ENCODE measurements around the gene FOXJ3. TPM values are rescaled to one million over a fixed set of nuclear protein-coding genes. Genes with fewer than 3 reads are reported as not detected.

FOXJ3 gene
- total RNA-seq, 1 donor: 38.0 TPM

DNA sequence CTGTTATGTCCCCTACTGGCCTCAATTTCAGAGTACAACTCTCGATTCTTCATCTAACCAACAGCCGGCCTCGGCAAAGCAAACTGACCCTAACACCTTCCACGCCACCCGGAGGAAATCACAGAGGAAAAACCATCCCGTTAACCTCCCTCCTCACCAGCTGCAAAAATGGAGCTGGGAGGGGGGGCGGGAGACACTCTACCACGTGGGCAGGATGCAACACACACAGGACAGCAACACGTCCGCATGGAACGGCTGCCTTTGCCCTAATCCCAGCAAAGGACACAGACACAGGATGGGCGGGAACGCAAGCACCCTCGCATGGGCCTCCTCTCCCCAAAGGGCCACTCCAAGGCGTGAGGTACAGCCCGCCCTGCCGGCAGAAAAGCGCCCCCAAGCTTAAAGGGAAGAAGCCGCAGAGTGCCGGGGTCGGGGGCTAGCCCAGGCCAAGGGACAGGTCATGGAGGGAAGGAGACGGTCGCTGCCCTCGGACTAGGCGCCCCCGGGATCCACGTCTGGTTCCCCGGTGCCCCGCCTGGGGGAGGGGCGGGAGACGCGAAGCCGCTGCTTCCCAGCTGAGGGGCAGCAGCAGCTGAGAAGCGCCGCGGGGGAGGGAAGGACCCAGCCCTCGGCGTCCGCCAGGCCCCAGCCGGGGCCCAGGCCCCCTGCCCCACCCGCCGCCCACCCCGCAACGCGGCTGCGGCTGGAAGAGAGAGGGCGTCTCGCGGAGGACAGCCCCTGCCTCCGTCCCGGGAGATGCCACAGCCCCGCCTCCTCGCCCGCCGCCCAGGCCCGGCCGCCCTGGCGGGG is 590 bp downstream of the FOXJ3 start:
- peak; percentile 29 for DNase-seq (ENCODE audit: low read depth)
- H3K4me3 ChIP-seq (ENCODE audit: low read depth, low read length): peak overlapping the region; percentile 99
- TF ChIP-seq, protein P1, sequence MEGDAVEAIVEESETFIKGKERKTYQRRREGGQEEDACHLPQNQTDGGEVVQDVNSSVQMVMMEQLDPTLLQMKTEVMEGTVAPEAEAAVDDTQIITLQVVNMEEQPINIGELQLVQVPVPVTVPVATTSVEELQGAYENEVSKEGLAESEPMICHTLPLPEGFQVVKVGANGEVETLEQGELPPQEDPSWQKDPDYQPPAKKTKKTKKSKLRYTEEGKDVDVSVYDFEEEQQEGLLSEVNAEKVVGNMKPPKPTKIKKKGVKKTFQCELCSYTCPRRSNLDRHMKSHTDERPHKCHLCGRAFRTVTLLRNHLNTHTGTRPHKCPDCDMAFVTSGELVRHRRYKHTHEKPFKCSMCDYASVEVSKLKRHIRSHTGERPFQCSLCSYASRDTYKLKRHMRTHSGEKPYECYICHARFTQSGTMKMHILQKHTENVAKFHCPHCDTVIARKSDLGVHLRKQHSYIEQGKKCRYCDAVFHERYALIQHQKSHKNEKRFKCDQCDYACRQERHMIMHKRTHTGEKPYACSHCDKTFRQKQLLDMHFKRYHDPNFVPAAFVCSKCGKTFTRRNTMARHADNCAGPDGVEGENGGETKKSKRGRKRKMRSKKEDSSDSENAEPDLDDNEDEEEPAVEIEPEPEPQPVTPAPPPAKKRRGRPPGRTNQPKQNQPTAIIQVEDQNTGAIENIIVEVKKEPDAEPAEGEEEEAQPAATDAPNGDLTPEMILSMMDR (IDR thresholded peaks at IDR 0.05; ENCODE audit: insufficient read depth, low read length): no peak

DNA sequence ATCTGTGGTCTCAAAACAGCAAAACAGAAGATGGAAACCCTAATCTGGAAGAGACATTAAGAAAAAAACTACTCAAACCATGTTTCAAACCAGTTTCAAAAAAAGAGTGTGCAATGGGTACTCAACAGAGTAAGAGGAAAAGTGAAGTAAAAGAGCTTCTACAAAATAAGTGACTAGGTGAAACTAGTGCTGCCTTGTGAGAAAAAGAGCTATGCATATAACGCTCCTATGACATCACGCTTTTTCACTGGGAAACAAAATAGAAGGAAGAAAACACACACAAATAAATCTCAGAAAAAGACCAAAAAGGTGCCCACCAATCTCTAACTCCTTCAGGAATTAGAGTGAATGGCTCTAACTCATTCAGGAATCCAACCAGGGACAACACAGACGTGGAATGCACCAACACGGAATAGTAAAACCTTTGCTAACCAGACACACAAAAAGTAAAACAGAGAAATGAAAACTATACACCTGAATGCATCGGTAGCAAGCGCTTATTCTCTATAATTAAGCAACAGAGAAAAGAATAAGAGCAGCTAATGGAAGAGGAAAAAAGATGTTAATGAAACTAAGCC is 1.3 kb downstream of the FOXJ3 start:
- TF ChIP-seq, protein P1 (IDR thresholded peaks at IDR 0.05; ENCODE audit: insufficient read depth, low read length): peak; percentile 16
- peak overlapping the region; percentile 99 for H3K4me3 ChIP-seq (ENCODE audit: low read depth, low read length)
- peak; percentile 16 for DNase-seq (ENCODE audit: low read depth)

DNA sequence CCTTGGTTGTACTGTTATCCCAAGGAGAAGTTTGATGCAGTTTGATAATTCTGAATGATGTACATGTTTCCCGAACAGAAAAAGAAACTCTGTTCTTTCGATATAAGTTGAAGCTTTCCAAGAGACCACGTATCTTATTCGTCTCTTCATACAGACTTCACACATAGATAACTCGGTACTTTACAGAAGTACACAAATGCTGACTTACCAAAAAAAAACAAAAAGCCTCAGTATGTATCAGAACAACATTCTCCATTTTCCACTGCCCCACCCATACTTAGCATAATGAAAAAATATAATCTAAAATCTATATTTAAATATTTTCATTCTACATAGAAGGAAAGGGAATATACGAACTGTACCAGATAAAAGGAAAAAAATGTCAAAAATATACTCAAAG is 2.2 kb downstream of the FOXJ3 start:
- H3K4me3 ChIP-seq (ENCODE audit: low read depth, low read length): peak overlapping the region; percentile 99

DNA sequence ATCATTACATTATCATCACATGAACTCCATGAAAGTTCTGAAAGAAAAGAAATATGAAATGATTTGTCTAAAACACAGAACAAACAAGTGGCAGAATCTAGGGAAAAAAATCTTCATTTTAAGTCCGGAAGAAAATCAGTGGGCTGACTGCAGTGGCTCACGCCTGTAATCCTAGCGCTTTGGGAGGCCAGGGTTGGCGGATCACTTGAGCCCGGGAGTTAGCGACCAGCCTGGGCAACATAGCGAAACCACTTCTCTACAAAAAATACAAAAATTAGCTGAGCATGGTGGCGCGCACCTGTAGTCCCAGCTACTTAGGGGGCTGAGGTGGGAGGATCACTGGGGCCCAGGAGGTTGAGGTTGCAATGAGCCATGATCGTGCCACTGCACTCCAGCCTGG is 4.8 kb downstream of the FOXJ3 start:
- TF ChIP-seq, protein P1 (IDR thresholded peaks at IDR 0.05; ENCODE audit: insufficient read depth, low read length): no peak
- no peak for DNase-seq (ENCODE audit: low read depth)
- H3K4me3 ChIP-seq (ENCODE audit: low read depth, low read length): no peak overlapping the region

More for the DNA sequence above, 2.2 kb downstream of the FOXJ3 start:
- TF ChIP-seq, protein P1 (IDR thresholded peaks at IDR 0.05; ENCODE audit: insufficient read depth, low read length): no peak
- DNase-seq (ENCODE audit: low read depth): no peak

DNA sequence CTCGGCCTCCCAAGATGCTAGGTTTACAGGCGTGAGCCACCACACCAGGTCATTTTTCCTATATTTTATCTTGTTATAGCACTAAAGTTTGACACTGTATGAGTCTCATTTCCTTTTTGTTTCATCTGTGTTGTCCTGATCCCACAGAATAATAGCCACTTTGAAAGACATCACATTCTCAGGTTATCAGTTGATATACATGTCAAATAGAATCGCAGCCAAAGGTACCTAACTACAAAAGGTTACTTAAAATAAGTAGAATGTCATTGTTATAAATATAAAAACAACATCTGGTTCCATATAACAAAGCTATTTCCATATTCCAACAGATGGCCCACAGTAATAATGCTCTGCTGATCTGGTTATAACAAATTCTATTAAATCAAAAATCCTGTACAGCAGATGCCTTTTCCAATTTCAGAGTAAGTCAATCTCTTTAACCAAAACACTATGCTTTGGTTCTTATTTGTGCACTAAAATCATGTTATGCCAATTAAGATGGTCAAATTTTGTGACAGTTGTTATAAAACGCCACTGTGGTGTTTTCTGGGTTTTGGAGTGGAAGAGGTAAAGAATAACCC is 6.0 kb downstream of the FOXJ3 start:
- TF ChIP-seq, protein P1 (IDR thresholded peaks at IDR 0.05; ENCODE audit: insufficient read depth, low read length): no peak
- no peak for DNase-seq (ENCODE audit: low read depth)
- H3K4me3 ChIP-seq (ENCODE audit: low read depth, low read length): no peak overlapping the region

DNA sequence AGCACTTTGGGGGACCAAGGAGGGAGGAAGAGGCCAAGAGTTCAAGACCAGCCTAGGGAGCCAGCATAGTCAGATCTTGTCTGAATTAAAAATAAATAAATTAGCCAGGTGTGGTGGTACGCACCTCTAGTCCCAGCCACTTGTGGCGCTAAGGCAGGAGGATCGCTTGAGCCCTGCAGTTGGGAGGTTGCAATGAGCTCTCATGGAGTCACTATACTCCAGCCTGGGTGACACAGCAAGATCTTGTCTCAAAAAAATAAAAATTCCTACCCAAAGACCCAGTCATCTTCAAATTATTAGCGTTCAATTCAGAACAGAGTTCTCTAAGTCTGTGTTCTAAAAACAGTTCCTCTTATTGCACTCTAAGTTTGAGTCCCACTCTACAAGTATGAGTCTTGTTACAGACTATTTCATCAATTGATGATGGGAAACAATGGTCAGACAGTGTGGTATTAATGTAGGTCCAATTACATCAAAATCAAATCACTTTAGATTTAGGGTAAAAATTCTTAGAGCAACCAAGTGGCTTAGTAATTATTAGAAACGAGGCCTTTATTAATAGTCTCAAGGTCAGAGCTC is 6.9 kb downstream of the FOXJ3 start:
- TF ChIP-seq, protein P1 (IDR thresholded peaks at IDR 0.05; ENCODE audit: insufficient read depth, low read length): no peak
- no peak for DNase-seq (ENCODE audit: low read depth)
- H3K4me3 ChIP-seq (ENCODE audit: low read depth, low read length): no peak overlapping the region

Data from fibroblast of the aortic adventitia (primary cell).